ENCODE data around the gene CFAP46.

GRCh38 chr10:132813560-132814468 lies 128.6 kb downstream of the CFAP46 start:
- no peak for TF ChIP-seq GATA3 (IDR thresholded peaks at IDR 0.05; ENCODE audit: low read depth, low read length)
- no peak for TF ChIP-seq GATA2 (IDR thresholded peaks at IDR 0.05; ENCODE audit: low read depth, low read length)

Data from SH-SY5Y (cell line).